IPS-NIHi7 (cell line): ENCODE results near the gene FANCE.
"Not testable (repeated sequence)": the region's sequence is repeated elsewhere in the genome, so short reads cannot be mapped to it uniquely, and the experiment has no call there.

Source experiments
- DNase-seq: peaks from one replicate; pipeline ENCODE4 v3.0.0; 2012; ENCODE audit warnings: mixed read lengths; ENCODE audit errors: extremely low spot score

The FANCE gene

GRCh38 chr6:35432702-35433101, 19.4 kb upstream of the FANCE start:
- not testable (repeated sequence) for DNase-seq

GRCh38 chr6:35435074-35435837, 16.9 kb upstream of the FANCE start:
- DNase-seq, result no peak

DNA sequence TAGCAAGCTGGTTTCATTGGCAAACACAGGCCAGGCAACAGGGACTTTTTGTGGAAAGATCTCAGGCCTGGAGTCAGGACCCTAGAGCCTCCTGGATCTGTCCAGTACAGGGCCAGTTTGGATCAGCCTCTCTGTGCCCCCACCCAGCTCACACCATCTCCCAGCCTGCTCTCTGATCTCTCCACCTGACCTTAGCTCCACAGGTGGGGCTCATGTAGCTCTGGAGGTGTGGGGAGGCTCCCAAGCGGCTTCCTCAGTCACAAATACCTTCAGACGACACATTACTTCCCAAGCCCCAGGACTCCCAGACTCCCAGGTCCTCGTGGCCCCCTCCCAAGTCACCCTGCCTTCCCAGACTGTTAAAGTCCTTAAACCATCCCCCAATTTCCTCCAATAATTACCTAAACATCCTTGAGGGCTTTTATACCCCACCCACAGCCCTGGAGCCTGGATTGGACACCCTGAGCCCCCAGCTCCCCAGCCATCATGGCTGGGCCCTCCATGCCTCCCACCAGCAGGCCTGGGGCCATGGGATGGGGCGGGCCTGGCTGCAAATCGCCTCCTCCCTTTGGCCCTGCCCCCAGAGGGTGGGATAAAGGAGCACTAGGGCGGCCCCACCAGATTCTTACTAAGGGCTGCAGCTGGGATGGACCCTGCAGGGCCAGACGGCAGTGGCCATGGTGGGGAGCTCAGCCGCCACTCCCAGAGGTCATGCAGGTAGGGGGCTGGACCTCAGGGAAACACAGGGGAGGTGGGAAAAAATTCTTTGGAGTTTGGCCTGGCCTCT, 15.9 kb upstream of the FANCE start:
- no peak for DNase-seq

- not testable (repeated sequence) for DNase-seq
Observed at GRCh38 chr6:35438378-35439065, 13.6 kb upstream of the FANCE start.

- peak; percentile 57 for DNase-seq
Observed at GRCh38 chr6:35439308-35439707, 12.8 kb upstream of the FANCE start.

- DNase-seq, result no peak
Observed at GRCh38 chr6:35441205-35441604, 10.9 kb upstream of the FANCE start.

DNA sequence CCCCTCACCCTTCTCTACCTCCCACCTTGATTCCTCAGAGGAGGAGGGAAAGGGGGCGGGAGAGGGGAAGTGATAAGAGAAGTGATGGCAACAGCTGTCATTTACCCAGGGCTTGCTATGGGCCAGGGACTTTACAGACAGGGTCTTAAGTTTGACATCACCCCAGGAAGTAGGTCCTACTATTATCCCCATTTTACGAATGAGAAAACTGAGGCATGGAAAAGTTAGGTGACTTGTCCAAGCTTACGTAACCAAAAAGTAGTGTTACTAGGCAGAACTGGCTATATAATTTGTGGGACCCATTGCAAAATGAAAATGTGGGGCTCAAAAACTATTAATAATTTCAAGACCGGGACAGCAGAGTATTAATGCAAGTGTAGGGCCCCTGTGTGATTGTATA, 10.5 kb upstream of the FANCE start:
- no peak for DNase-seq

DNA sequence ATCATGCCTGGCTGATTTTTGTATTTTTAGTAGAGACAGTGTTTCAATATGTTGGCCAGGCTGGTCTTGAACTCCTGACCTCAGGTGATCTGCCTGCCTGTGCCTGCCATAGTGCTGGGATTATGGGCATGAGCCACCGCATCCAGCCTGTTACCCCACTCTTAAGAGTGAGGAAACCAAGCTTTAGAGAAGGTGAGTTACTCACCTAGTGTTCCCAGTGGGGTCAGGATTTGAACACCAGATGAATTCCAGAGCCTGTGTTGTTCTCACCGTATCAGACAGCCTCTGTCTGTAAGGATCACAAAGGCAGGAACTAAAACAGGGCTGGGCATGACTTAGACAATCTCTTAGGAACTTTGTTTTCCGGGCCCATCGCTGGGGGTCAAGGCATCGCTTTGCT, 9.4 kb upstream of the FANCE start:
- DNase-seq, result no peak

DNA sequence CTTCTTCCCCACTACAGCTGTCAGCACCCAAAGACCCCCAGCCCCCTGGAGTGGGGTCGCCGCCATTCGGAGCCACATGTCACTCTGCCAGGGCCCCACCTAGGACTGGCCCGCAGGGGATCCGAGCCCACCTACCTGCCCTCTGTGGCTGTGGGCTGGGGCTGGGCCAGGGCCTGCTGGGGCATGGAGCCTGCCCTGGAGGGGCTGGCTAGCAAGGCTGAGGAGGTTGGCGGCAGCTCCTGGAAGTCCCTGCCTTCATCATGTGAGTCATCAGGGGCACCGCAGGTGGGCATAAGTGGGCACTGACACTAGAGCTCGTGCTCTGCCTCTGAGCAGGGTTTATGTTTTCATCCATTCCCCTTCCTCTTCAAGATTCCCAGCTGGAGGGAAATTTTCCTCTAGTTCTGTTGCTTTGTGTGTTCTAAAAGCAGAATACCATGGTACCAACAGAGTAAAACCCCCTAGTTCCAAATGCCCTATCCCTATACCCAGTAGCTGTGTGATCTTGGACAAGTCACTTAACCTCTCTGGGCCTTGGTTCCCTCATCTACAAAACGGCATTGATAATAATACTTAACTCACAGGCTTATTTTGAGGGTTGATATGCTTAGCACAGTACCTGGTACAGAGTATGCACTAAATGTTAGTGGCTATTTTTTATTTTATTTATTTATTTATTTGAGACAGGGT, 8.7 kb upstream of the FANCE start:
- no peak for DNase-seq

DNA sequence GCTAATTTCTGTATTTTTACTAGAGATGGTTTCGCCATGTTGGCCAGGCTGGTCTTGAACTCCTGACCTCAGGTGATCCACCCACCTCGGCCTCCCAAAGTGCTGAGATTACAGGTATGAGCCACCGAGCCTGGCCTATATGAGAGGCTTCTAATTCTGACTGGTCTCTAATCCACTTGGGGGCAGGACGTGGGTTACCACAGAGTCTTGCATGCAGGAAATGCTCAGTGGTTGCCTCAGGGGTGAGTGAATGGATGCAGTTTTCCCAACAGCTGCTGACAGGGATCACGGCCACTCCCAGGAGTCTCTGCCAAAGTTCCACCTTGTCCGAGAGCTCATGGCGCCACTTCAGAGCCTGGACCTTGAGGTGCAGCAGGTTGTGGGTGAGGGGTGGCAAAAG, 6.4 kb upstream of the FANCE start:
- no peak for DNase-seq

DNA sequence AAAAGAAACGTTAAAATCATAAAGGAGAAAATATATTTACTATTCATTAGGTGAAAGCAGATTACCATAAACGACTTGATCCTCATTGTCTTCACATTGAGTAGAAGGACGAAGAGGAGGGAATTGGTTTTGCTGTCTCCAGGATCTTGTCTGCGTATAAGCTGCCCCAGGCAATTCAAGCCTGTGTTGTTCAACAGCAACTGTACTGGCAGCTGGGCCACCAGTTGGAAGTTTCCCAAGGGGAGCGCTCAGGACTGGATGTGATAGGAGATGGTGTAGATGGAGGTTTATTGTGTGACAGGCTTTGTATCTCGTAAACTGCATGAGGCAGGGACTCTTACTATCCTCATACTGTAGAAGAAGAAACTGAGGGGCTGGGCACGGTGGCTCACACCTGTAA, 3.9 kb upstream of the FANCE start:
- no peak for DNase-seq

GRCh38 chr6:35449287-35449881, 2.8 kb upstream of the FANCE start:
- DNase-seq, result peak; percentile 86

- DNase-seq, result no peak
Observed at GRCh38 chr6:35451354-35452182, 570 bp upstream of the FANCE start.

GRCh38 chr6:35453236-35453635, 1.1 kb downstream of the FANCE start:
- DNase-seq, result no peak

DNA sequence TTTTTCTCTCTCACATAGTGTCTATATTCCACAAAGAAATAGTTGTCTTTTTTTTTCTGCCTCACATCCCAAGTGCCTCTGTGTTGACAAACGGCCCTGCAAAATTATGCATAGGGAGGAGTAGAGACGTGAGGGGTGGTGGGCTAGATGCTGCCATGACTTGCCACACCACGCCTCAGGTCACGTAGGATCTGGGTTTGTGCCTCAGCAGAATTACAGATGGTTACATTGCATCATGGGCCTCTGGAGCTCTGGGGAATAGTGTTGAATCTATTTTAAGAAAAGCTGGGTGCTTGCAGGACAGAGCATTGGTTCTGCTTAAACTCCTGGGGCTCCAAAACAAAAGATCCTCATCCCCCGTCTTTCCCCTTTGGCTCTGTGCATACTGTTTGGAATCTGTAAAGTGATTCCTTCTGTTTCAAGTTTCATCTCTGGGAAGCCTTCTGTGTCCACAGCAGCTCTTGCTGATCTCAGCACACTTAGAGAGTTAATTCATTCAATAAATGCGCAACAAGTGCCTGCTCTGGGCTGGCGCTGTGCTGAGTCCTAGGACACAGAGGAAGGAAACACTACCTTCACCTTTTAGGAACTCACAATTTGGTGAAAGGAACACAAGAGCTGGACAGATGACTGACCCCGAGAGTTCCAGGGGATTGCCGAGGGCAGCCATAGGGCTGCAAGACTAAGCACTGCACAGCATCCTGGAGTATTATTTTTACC, 2.4 kb downstream of the FANCE start:
- no peak for DNase-seq

DNA sequence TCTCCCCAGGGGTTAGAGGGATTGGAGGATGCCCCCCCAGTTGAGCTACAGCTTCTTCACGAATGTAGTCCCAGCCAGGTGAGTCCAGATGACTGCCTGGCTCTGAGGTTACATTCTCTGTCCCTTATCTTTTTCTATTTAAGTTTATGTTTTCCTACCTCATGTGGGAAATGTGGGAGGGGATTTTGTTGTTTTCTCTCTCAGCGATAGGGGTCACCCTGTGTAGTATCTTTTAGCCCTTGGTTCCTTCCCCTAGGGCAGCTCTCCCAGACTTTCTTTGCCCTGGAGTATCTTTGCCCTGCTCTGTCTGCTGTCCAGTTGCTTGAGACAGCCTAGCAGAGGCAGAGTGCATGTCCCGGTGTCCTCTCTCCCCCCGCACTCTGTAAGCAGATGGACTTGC, 5.8 kb downstream of the FANCE start:
- no peak for DNase-seq

DNA sequence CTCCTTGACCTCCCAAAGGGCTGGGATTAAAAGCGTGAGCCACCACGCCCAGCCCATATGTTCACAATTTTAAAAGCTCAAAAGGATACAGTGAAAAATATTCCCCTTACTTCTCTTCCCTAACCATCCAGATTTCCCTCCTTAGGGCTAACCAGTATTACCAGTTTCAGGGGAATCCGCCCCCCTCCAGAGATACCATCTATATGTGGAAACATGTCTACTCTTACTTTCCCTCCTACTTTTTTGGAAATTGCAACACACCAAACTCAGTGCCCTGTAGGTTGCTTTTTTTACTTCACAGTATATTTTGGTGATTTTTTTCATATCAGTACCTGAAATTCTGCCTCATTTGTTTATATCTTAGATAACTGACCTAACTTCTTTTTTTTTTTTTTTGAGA, 9.1 kb downstream of the FANCE start:
- no peak for DNase-seq

- DNase-seq, result no peak
Observed at GRCh38 chr6:35463292-35463691, 11.2 kb downstream of the FANCE start.

GRCh38 chr6:35465646-35466045, 13.5 kb downstream of the FANCE start:
- DNase-seq, result no peak
